GM10266 (cell line): ENCODE data around the gene RBM15B.

ENCODE experiments used
- DNase-seq: peaks from one replicate; pipeline ENCODE4 v3.0.0; 2012; ENCODE audit errors: extremely low spot score
- CTCF ChIP-seq: IDR thresholded peaks from 2 replicates; pipeline ENCODE4 v1.5.1; 2012; ENCODE audit warnings: mild to moderate bottlenecking, low read depth; ENCODE audit not compliant: control insufficient read depth, insufficient read depth; ENCODE audit errors: missing control alignments

Gene RBM15B

DNA sequence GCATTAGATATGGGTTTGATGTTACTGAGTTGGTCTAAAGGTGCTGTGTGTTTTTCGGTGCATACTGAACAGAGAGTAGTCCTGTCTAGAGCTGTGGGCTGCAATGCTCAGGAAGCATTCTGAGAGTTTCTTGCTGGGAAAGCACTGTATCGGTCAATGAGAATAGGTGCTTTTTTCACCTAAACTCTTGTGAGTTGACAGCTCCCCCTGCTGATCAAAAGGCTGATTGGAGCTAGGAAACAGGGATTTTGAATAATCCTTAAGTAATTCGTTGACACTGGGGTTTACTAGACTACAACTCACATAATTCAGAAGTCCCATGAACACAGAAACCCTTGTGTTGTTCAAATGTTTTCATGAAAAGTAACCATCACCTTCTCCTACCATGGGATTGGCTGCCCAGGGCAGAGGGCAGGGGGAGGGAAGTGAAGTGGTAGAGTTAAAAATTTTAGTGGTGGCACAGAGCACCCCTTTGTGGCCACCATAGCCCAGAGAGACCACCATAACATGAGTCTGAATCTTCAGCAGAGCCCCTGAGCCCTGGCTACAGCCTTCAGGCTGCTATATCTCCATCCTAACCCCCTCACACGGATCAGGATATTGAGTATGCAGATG lies 19.0 kb upstream of the RBM15B start:
- TF ChIP-seq CTCF = peak; percentile 79
- no peak for DNase-seq

DNA sequence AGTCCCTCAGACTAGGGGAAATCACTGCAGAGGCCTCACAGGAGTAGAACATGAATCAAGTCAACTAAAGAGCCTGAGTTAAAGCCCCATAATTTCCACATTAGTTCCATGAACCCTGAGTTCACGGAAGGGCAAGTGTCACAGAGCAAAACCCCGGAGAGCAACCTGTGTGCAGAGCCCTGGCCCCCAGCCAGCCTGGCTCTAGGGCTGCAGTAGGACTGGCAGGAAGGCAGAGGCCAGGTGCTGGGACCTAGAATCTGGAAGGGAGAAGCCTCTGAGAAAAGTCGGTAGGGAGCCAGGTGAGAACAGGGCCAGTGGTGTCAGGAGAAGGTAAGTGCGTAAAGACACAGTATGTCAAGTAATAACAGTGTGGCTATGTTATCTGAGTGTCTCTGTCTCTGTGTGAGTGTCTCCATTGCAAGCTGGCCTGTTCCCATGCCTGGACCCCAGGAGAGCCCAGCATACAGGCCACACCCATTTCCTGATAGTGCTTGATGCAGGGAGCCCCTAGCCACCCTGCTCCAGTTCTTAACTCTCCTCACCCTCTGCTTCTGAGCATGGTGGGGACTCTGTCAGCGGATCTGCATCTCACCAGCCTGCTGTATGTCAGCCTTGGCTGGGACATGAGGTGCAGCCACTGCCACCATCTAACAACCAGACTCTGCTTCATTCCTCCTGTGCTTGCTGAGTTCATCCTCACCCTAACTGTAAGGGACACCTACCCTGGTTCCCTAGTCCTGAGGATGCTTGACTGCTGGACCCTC lies 17.2 kb upstream of the RBM15B start:
- DNase-seq = no peak
- TF ChIP-seq CTCF = no peak

- TF ChIP-seq CTCF = no peak
- no peak for DNase-seq
These were observed 16.6 kb upstream of the RBM15B start for GRCh38 chr3:51374456-51374855.

DNA sequence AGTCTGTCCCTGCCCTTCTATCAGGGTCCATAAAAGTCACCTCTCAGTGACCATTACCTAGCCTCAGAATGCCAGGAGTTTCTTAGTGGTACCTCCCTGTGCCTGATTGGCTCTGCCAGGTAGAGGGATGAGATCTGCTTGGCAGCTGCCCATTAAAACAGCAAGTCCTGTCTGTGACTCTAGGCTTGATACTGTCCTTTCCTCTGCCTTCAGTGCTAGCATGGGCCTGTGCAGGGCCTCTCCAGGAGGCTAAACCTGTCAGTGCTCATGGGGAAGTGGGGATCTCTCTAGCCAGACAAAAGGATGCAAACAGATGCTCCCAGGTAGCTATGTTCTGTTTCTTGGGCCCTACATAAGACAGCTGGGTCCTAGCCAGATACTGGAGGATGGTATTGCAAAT lies 15.9 kb upstream of the RBM15B start:
- no peak for TF ChIP-seq CTCF
- no peak for DNase-seq

DNA sequence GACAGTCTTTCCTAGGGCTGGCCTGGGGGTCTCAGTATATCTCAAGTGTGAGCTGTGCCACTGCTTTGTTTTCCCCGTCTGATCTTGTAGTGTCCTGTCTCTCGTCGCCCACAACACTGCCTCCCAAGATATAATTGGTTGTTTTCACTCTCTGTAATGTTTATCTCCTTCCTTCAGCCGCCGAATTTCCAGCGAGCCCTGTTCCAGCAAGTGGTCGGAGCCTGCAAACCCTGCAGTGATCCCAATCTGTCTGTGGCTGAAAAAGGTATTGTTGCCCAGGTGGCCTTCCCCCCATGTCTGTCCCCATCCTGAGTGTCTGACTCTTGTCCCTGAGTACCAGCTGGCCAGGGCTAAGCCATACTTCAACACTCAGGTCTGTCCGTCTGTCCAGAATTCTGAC lies 15.5 kb upstream of the RBM15B start:
- TF ChIP-seq CTCF = no peak
- no peak for DNase-seq

GRCh38 chr3:51378065-51378464 lies 13.0 kb upstream of the RBM15B start:
- no peak for DNase-seq
- no peak for TF ChIP-seq CTCF

GRCh38 chr3:51378726-51379125 lies 12.4 kb upstream of the RBM15B start:
- TF ChIP-seq CTCF = no peak
- no peak for DNase-seq
